GM12891 (cell line): ENCODE data around the gene TMEM63B.

Experiments used
- POLR2A ChIP-seq: IDR thresholded peaks from 2 replicates; pipeline ENCODE4 v1.6.1; 2011; ENCODE audit warnings: low read depth, low read length, control low read depth
- POLR2AphosphoS5 ChIP-seq: IDR thresholded peaks from 2 replicates; pipeline ENCODE4 v1.6.1; 2011; ENCODE audit warnings: low read depth, low read length, control low read depth
- POU2F2 ChIP-seq: IDR thresholded peaks from 2 replicates; pipeline ENCODE4 v1.6.1; 2011; ENCODE audit warnings: low read depth, mild to moderate bottlenecking, control low read depth, low read length, moderate library complexity
- SPI1 ChIP-seq: IDR thresholded peaks from 2 replicates; pipeline ENCODE4 v1.6.1; 2011; ENCODE audit warnings: low read depth, low read length, control low read depth

DNA sequence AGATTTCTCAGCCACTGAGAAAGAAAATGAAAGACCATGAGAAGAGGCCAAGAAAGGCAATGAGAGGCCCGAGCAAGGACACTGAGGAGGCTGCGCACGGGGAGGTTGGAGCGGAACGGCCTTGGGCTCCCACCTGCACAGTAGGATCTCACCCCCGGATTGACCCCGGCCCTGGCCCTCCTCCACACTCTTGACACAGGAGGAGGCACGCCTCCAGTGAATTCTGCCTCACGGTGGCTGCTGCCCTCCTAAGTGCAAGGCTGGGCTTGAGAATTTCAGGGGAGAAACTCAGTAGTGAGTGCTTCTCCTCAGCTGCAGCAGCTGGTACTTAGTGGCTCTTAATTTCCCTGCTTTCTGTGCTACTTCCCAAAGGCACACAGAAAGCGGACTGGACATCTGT, 18.1 kb upstream of the TMEM63B start:
- no peak for TF ChIP-seq POLR2AphosphoS5
- no peak for TF ChIP-seq POLR2A
- TF ChIP-seq POU2F2: no peak
- TF ChIP-seq SPI1: no peak
